HepG2 (cell line): ENCODE data around the gene CCSER1. TPM values are rescaled to one million over a fixed set of nuclear protein-coding genes. Genes with fewer than 3 reads are reported as not detected.

Source experiments
- ATAC-seq: fragments of 200-7000 bp; cut with Tn5 transposase; 3 replicates; pipeline ENCODE4 v1.9.1; 2020; ENCODE audit warnings: mild to moderate bottlenecking, moderate library complexity
- BruUV-seq: library from RNA; stranded (reverse); fragments of 400-500 nt; replicated peaks from 2 replicates; lab custom pipeline; 2021; lab: Mats Ljungman, UMichigan
- CTCF ChIA-PET: fragments of 300-600 bp; formaldehyde crosslinking; extraction: SDS; loops from one replicate; lab custom pipeline; 2021; ENCODE audit warnings: low total read pairs, inconsistent platforms, low intra/inter-chr PET ratio; lab: Yijun Ruan, JAX
- POLR2A ChIA-PET: fragments of 350-600 bp; sonication (Branson Sonifier 250); formaldehyde crosslinking; loops from one replicate; lab custom pipeline; 2020; ENCODE audit warnings: antibody characterized with exemption, inconsistent platforms; lab: Yijun Ruan, JAX
- DNase-seq: peaks from one replicate; pipeline ENCODE4 v3.0.0-alpha.2; 2015; ENCODE audit warnings: low spot score
- FAIRE-seq: peaks from 3 replicates; lab custom pipeline; 2011; peaks lifted over from hg19 to GRCh38; lab: Jason Lieb, UNC
- H2AFZ ChIP-seq: one replicate; pipeline ENCODE4 v1.6.1; 2011; ENCODE audit warnings: low read length, inconsistent platforms
- H3K27ac ChIP-seq: fragments of 300-600 bp; 3 replicates; pipeline ENCODE4 v1.8.0; 2011; ENCODE audit warnings: mixed run types, mild to moderate bottlenecking, mixed read lengths, low read length, inconsistent platforms; ENCODE audit not compliant: insufficient read depth; ENCODE audit errors: extremely low read length
- H3K27me3 ChIP-seq, 2 experiments: fragments of 200-600 bp in 1 of 2; 2 replicates in 1 of 2; 3 replicates in 1 of 2; pipeline versions ENCODE4 v1.6.0 to v1.8.0; 2011; ENCODE audit warnings: low read length in 2 of 2, mild to moderate bottlenecking in 2 of 2, moderate library complexity in 2 of 2, inconsistent platforms in 1 of 2; ENCODE audit not compliant: insufficient read depth in 2 of 2, control insufficient read depth in 1 of 2
- H3K36me3 ChIP-seq, 2 experiments: fragments of 200-600 bp in 1 of 2; replicated peaks in 1 of 2; 2 replicates in 1 of 2; 3 replicates in 1 of 2; pipeline versions ENCODE4 v1.5.1 to v1.8.0; 2011; ENCODE audit warnings: low read length in 2 of 2, inconsistent platforms in 1 of 2; ENCODE audit not compliant: insufficient read depth in 2 of 2, control insufficient read depth in 1 of 2
- H3K4me1 ChIP-seq: 2 replicates; pipeline ENCODE4 v1.5.1; 2012; ENCODE audit warnings: low read length, inconsistent platforms; ENCODE audit not compliant: insufficient read depth
- H3K4me2 ChIP-seq: 2 replicates; pipeline ENCODE4 v1.6.0; 2011; ENCODE audit warnings: low read depth, low read length, inconsistent platforms
- H3K4me3 ChIP-seq, 3 experiments: fragments of 200-600 bp in 1 of 3; sonication (generic), shearing (Covaris generic) in 1 of 3; replicated peaks in 1 of 3; 2 replicates each; pipeline ENCODE4 v1.5.1; 2011 to 2016; ENCODE audit warnings: low read length in 3 of 3, inconsistent platforms in 2 of 3, low read depth in 2 of 3, mild to moderate bottlenecking in 2 of 3, control low read depth in 1 of 3, mixed read lengths in 1 of 3; ENCODE audit not compliant: insufficient read depth in 1 of 3
- H3K79me2 ChIP-seq: one replicate; pipeline ENCODE4 v1.6.1; 2011; ENCODE audit warnings: low read length, inconsistent platforms; ENCODE audit not compliant: insufficient read depth
- H3K9ac ChIP-seq: 2 replicates; pipeline ENCODE4 v1.6.0; 2011; ENCODE audit warnings: mild to moderate bottlenecking, low read depth, low read length, inconsistent platforms; ENCODE audit not compliant: insufficient read depth
- H3K9me3 ChIP-seq: 2 replicates; pipeline ENCODE4 v1.5.1; 2012; ENCODE audit warnings: mild to moderate bottlenecking, low read length
- H4K20me1 ChIP-seq: 2 replicates; pipeline ENCODE4 v1.6.0; 2011; ENCODE audit warnings: inconsistent platforms, mild to moderate bottlenecking, low read length, moderate library complexity; ENCODE audit not compliant: insufficient read depth
- CBX2 ChIP-seq, 2 experiments: fragments of 200-600 bp in 1 of 2; sonication (generic); formaldehyde crosslinking in 1 of 2; IDR thresholded peaks; 2 replicates each; pipeline versions ENCODE4 v1.7.0 to v1.8.1; 2018 to 2022; ENCODE audit warnings: low read depth in 2 of 2, low read length in 1 of 2, mild to moderate bottlenecking in 1 of 2, missing genetic modification reagents in 1 of 2
- GABPA ChIP-seq, 2 experiments: IDR thresholded peaks; 2 replicates each; pipeline ENCODE4 v1.6.1; 2011 to 2016; ENCODE audit warnings: low read depth in 2 of 2, low read length in 1 of 2, missing biosample characterization in 1 of 2, missing genetic modification characterization in 1 of 2
- MATR3 ChIP-seq: sonication (generic); formaldehyde crosslinking; IDR thresholded peaks from 2 replicates; pipeline ENCODE4 v1.4.0; 2020; ENCODE audit warnings: missing genetic modification reagents
- RFXAP ChIP-seq: sonication (generic); formaldehyde crosslinking; IDR thresholded peaks from 2 replicates; pipeline ENCODE4 v1.4.0; 2020; ENCODE audit warnings: missing genetic modification reagents, borderline replicate concordance
- ZNF274 ChIP-seq: sonication (generic); formaldehyde crosslinking; IDR thresholded peaks from 2 replicates; pipeline ENCODE4 v1.5.1; 2020; ENCODE audit warnings: mild to moderate bottlenecking, missing genetic modification reagents
- ZNF34 ChIP-seq: sonication (generic); formaldehyde crosslinking; IDR thresholded peaks from 2 replicates; pipeline ENCODE4 v1.4.0; 2020; ENCODE audit warnings: mild to moderate bottlenecking, missing genetic modification reagents, borderline replicate concordance
- ZNF547 ChIP-seq: sonication (generic); formaldehyde crosslinking; IDR thresholded peaks from 2 replicates; pipeline ENCODE4 v1.5.1; 2020; ENCODE audit warnings: mild to moderate bottlenecking, missing genetic modification reagents
- ZNF749 ChIP-seq: sonication (generic); formaldehyde crosslinking; IDR thresholded peaks from 2 replicates; pipeline ENCODE4 v1.8.0; 2022; ENCODE audit warnings: mild to moderate bottlenecking, missing genetic modification reagents, moderate library complexity, borderline replicate concordance
- ZZZ3 ChIP-seq: sonication (generic); formaldehyde crosslinking; IDR thresholded peaks from 2 replicates; pipeline ENCODE4 v1.4.0; 2020; ENCODE audit warnings: missing genetic modification reagents, mild to moderate bottlenecking, borderline replicate concordance
- WGBS: methylation state at CpG from one replicate; pipeline ENCODE4 v1.1.6; 2017; ENCODE audit warnings: low lambda C conversion rate; 5-methylcytosine and 5-hydroxymethylcytosine counted together
- in situ Hi-C: cut with HindIII; loops from 2 replicates; pipeline ENCODE4 v1.10.0; 2017; ENCODE audit warnings: low pct_unique_long_range_greater_than_20kb; ENCODE audit not compliant: extremely low pct_ligation_motif_present
- intact Hi-C: fragments of 100-400 bp; cut with micrococcal nuclease; formaldehyde crosslinking; loops from one replicate; pipeline ENCODE4 v1.10.0; 2022; ENCODE audit not compliant: unreplicated experiment
- polyA plus RNA-seq, 8 experiments: library from polyadenylated mRNA; depleted of rRNA in 3 of 8; stranded (reverse) in 7 of 8; unstranded in 1 of 8; fragments of >200 nt; fragmentation: Illumina TruSeq in 4 of 8; extraction: Trizol in 4 of 8; gene quantifications; 2 replicates each; pipeline versions ENCODE4 v1.2.1 to v1.2.3, GENCODE V29; 2011 to 2016; ENCODE audit warnings: low read depth in 4 of 8, missing spikeins in 1 of 8, mixed read lengths in 1 of 8; ENCODE audit not compliant: insufficient read depth in 1 of 8
- total RNA-seq, 5 experiments: library from RNA; depleted of rRNA; stranded (reverse); fragments of >200 nt; fragmentation: Illumina TruSeq; extraction: Trizol; gene quantifications; 2 replicates each; pipeline ENCODE4 v1.2.3, GENCODE V29; 2016; ENCODE audit warnings: low read depth in 1 of 5
- TF ChIP-seq, protein P1 (sequence below): sonication (generic); formaldehyde crosslinking; IDR thresholded peaks from 2 replicates; pipeline ENCODE4 v1.4.0; 2020; ENCODE audit warnings: missing genetic modification reagents
- TF ChIP-seq, protein P2 (sequence below): sonication (generic); formaldehyde crosslinking; IDR thresholded peaks from 2 replicates; pipeline ENCODE4 v1.8.0; 2022; ENCODE audit warnings: missing genetic modification reagents, mild to moderate bottlenecking, inconsistent platforms, borderline replicate concordance
- TF ChIP-seq, protein P3 (sequence below): sonication (generic); formaldehyde crosslinking; IDR thresholded peaks from 2 replicates; pipeline ENCODE4 v1.8.0; 2022; ENCODE audit warnings: missing genetic modification reagents, low read depth, mild to moderate bottlenecking, borderline replicate concordance
- TF ChIP-seq, protein P4 (sequence below): sonication (generic); formaldehyde crosslinking; IDR thresholded peaks from 2 replicates; pipeline ENCODE4 v1.4.0; 2020; ENCODE audit warnings: missing genetic modification reagents

CCSER1 gene
- total and polyA plus RNA-seq, 2 of the 13 experiments (the other 11 are each of a cell fraction or from before 2014, with no cell fraction given): not detected

DNA sequence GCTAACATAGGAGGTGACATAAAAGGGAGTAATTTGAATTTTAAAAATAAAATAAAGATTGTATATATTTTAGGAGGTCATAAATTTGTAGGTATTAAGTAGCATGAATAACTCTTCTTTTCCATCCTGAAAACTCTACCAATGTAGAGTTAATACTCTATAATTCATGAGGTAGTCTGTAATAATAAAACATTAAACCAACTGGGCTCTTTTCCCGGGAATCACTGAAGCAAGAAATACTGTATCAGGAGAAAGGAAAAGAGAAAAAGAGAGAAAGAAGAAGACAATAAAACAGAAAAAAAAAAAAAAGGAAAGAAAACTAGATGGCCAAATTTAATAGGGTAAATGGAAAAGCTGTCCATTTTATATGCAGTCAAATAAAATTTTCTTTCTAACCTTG is 984.4 kb downstream of the CCSER1 start:
- Histone ChIP-seq H3K27me3 (no peaks in the 10 kb centered on the region), H3K27ac (no peak overlapping the region), H3K9me3 (no peaks in the 10 kb centered on the region), H3K4me1 (no peaks in the 10 kb centered on the region), H3K36me3 (no peaks in the 10 kb centered on the region), H3K9ac (no peak overlapping the region), H3K79me2 (no peaks in the 10 kb centered on the region), H3K4me3 (no peak overlapping the region), H4K20me1 (no peaks in the 10 kb centered on the region), H3K4me2 (no peak overlapping the region), H2AFZ (no peak overlapping the region)
- FAIRE-seq (no peak), ATAC-seq (no peak), DNase-seq (no peak)
- WGBS: 0% methylated on average over 1 of the region's 1 CpG
- ChIA-PET POLR2A (no interaction called here), CTCF (no interaction called here)
- TF ChIP-seq ZNF274 (CRISPR knock-in tag) (no peak), CBX2 (IDR thresholded peaks at IDR 0.05; ENCODE audit: low read depth, low read length) (no peak), CBX2 (CRISPR knock-in tag; IDR thresholded peaks at IDR 0.05; ENCODE audit: low read depth) (no peak), ZNF749 (CRISPR knock-in tag) (no peak), MATR3 (CRISPR knock-in tag) (no peak), ZNF34 (CRISPR knock-in tag) (no peak), GABPA (IDR thresholded peaks at IDR 0.05; ENCODE audit: low read depth, low read length) (no peak), GABPA (CRISPR knock-in tag; IDR thresholded peaks at IDR 0.05; ENCODE audit: low read depth) (no peak), ZNF547 (no peak), RFXAP (CRISPR knock-in tag) (no peak), ZZZ3 (CRISPR knock-in tag) (no peak)
- TF ChIP-seq, protein P1, sequence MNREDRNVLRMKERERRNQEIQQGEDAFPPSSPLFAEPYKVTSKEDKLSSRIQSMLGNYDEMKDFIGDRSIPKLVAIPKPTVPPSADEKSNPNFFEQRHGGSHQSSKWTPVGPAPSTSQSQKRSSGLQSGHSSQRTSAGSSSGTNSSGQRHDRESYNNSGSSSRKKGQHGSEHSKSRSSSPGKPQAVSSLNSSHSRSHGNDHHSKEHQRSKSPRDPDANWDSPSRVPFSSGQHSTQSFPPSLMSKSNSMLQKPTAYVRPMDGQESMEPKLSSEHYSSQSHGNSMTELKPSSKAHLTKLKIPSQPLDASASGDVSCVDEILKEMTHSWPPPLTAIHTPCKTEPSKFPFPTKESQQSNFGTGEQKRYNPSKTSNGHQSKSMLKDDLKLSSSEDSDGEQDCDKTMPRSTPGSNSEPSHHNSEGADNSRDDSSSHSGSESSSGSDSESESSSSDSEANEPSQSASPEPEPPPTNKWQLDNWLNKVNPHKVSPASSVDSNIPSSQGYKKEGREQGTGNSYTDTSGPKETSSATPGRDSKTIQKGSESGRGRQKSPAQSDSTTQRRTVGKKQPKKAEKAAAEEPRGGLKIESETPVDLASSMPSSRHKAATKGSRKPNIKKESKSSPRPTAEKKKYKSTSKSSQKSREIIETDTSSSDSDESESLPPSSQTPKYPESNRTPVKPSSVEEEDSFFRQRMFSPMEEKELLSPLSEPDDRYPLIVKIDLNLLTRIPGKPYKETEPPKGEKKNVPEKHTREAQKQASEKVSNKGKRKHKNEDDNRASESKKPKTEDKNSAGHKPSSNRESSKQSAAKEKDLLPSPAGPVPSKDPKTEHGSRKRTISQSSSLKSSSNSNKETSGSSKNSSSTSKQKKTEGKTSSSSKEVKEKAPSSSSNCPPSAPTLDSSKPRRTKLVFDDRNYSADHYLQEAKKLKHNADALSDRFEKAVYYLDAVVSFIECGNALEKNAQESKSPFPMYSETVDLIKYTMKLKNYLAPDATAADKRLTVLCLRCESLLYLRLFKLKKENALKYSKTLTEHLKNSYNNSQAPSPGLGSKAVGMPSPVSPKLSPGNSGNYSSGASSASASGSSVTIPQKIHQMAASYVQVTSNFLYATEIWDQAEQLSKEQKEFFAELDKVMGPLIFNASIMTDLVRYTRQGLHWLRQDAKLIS (CRISPR knock-in tag): no peak
- TF ChIP-seq, protein P2, sequence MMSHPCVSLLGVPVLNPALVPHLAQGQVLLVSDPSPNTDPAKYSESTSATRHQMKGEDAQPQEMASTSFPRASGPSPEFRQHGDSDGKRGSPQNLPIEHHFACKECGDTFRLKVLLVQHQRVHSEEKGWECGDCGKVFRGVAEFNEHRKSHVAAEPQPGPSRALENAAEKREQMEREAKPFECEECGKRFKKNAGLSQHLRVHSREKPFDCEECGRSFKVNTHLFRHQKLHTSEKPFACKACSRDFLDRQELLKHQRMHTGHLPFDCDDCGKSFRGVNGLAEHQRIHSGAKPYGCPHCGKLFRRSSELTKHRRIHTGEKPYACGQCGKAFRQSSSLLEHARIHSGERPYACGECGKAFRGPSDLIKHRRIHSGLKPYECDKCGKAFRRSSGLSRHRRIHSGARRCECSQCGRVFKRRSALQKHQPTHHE (CRISPR knock-in tag): no peak
- TF ChIP-seq, protein P3, sequence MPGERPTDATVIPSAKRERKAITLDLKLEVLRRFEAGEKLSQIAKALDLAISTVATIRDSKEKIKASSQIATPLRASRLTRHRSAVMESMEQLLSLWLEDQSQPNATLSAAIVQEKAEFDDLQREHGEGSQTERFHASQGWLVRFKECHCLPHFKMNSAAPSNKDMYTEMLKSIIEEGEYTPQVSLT (CRISPR knock-in tag): no peak
- TF ChIP-seq, protein P4, sequence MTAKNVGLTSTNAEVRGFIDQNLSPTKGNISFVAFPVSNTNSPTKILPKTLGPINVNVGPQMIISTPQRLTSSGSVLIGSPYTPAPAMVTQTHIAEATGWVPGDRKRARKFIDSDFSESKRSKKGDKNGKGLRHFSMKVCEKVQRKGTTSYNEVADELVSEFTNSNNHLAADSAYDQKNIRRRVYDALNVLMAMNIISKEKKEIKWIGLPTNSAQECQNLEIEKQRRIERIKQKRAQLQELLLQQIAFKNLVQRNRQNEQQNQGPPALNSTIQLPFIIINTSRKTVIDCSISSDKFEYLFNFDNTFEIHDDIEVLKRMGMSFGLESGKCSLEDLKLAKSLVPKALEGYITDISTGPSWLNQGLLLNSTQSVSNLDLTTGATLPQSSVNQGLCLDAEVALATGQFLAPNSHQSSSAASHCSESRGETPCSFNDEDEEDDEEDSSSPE (CRISPR knock-in tag): no peak
- BruUV-seq: no TSS peak
- in situ Hi-C loops: loop anchor here (25.0 kb wide), 1 partner anchor 1276 kb away; no protein-coding TSS in a partner anchor
- intact Hi-C loops: loop anchor here (5.0 kb wide), 1 partner anchor 981 kb away; no protein-coding TSS in a partner anchor
